HepG2 (cell line): ENCODE results near the gene CBL.

Experiments
- CSRNP1 ChIP-seq: sonication (generic); formaldehyde crosslinking; IDR thresholded peaks from 2 replicates; pipeline ENCODE4 v1.8.1; 2023; ENCODE audit warnings: mild to moderate bottlenecking, missing genetic modification reagents
- CTCF ChIP-seq: sonication (generic); formaldehyde crosslinking; IDR thresholded peaks from 2 replicates; pipeline ENCODE4 v1.5.0; 2020; ENCODE audit warnings: mild to moderate bottlenecking, missing genetic modification reagents, moderate library complexity
- EP300 ChIP-seq, 3 experiments: sonication (generic) in 1 of 3; formaldehyde crosslinking in 1 of 3; IDR thresholded peaks; 2 replicates each; pipeline versions ENCODE4 v1.5.1 to v1.6.1; 2011 to 2020; ENCODE audit warnings: low read depth in 2 of 3, low read length in 2 of 3, borderline replicate concordance in 1 of 3, improper control_type of control experiment in 1 of 3, mild to moderate bottlenecking in 1 of 3, missing genetic modification reagents in 1 of 3, moderate library complexity in 1 of 3
- ETV5 ChIP-seq: IDR thresholded peaks from 2 replicates; pipeline ENCODE4 v1.6.1; 2018; ENCODE audit warnings: missing biosample characterization, missing genetic modification reagents, inconsistent platforms, borderline replicate concordance
- EZH2 ChIP-seq: conservative IDR thresholded peaks from 2 replicates; pipeline ENCODE4 v1.6.1; 2012; ENCODE audit warnings: mild to moderate bottlenecking, low read depth, low read length, moderate library complexity
- HNF1B ChIP-seq: sonication (generic); formaldehyde crosslinking; IDR thresholded peaks from 2 replicates; pipeline ENCODE4 v1.5.1; 2020; ENCODE audit warnings: mild to moderate bottlenecking, moderate library complexity, missing genetic modification reagents
- POLR2A ChIP-seq, 2 experiments: IDR thresholded peaks; 2 replicates each; pipeline ENCODE4 v1.6.1; 2011; ENCODE audit warnings: low read depth in 2 of 2, low read length in 2 of 2, mild to moderate bottlenecking in 1 of 2, moderate library complexity in 1 of 2; ENCODE audit not compliant: insufficient read depth in 1 of 2
- RAD21 ChIP-seq: fragments of 450-650 bp; formaldehyde crosslinking; IDR thresholded peaks from 2 replicates; pipeline ENCODE4 v1.5.0; 2020; ENCODE audit warnings: mild to moderate bottlenecking
- RAD51 ChIP-seq: fragments of 450-650 bp; IDR thresholded peaks from 2 replicates; pipeline ENCODE4 v1.6.1; 2016; ENCODE audit warnings: borderline replicate concordance
- SMAD3 ChIP-seq: sonication (generic); formaldehyde crosslinking; IDR thresholded peaks from 2 replicates; pipeline ENCODE4 v1.4.0; 2020; ENCODE audit warnings: missing genetic modification reagents
- ZNF550 ChIP-seq: sonication (generic); formaldehyde crosslinking; IDR thresholded peaks from 2 replicates; pipeline ENCODE4 v1.4.0; 2020; ENCODE audit warnings: mild to moderate bottlenecking, missing genetic modification reagents, borderline replicate concordance
- TF ChIP-seq, protein P1 (sequence below): IDR thresholded peaks from 2 replicates; pipeline ENCODE4 v1.6.1; 2016; ENCODE audit warnings: low read depth
- TF ChIP-seq, protein P2 (sequence below), 2 experiments: IDR thresholded peaks; 2 replicates each; pipeline ENCODE4 v1.6.1; 2011 to 2012; ENCODE audit warnings: low read length in 2 of 2, borderline replicate concordance in 1 of 2, low read depth in 1 of 2, mild to moderate bottlenecking in 1 of 2, moderate library complexity in 1 of 2

GRCh38 chr11:119290894-119291497, 84.9 kb downstream of the CBL start:
- TF ChIP-seq RAD21 (CRISPR knock-in tag) (no peak), POLR2A (IDR thresholded peaks at IDR 0.05; ENCODE audit: insufficient read depth in 1 of 2, low read depth in 2 of 2, low read length in 2 of 2) (no peak), CTCF (CRISPR knock-in tag) (no peak), SMAD3 (CRISPR knock-in tag) (no peak), ETV5 (no peak), ZNF550 (no peak), EZH2 (no peak), RAD51 (no peak), CSRNP1 (CRISPR knock-in tag) (no peak), HNF1B (CRISPR knock-in tag) (no peak), EP300 (IDR thresholded peaks at IDR 0.05; ENCODE audit: low read depth in 2 of 2, low read length in 2 of 2) (no peak), EP300 (CRISPR knock-in tag; IDR thresholded peaks at IDR 0.05; ENCODE audit: borderline replicate concordance) (no peak)
- TF ChIP-seq, protein P1, sequence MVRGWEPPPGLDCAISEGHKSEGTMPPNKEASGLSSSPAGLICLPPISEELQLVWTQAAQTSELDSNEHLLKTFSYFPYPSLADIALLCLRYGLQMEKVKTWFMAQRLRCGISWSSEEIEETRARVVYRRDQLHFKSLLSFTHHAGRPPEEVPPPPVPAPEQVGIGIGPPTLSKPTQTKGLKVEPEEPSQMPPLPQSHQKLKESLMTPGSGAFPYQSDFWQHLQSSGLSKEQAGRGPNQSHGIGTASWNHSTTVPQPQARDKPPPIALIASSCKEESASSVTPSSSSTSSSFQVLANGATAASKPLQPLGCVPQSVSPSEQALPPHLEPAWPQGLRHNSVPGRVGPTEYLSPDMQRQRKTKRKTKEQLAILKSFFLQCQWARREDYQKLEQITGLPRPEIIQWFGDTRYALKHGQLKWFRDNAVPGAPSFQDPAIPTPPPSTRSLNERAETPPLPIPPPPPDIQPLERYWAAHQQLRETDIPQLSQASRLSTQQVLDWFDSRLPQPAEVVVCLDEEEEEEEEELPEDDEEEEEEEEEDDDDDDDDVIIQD (CRISPR knock-in tag): no peak
- TF ChIP-seq, protein P2, sequence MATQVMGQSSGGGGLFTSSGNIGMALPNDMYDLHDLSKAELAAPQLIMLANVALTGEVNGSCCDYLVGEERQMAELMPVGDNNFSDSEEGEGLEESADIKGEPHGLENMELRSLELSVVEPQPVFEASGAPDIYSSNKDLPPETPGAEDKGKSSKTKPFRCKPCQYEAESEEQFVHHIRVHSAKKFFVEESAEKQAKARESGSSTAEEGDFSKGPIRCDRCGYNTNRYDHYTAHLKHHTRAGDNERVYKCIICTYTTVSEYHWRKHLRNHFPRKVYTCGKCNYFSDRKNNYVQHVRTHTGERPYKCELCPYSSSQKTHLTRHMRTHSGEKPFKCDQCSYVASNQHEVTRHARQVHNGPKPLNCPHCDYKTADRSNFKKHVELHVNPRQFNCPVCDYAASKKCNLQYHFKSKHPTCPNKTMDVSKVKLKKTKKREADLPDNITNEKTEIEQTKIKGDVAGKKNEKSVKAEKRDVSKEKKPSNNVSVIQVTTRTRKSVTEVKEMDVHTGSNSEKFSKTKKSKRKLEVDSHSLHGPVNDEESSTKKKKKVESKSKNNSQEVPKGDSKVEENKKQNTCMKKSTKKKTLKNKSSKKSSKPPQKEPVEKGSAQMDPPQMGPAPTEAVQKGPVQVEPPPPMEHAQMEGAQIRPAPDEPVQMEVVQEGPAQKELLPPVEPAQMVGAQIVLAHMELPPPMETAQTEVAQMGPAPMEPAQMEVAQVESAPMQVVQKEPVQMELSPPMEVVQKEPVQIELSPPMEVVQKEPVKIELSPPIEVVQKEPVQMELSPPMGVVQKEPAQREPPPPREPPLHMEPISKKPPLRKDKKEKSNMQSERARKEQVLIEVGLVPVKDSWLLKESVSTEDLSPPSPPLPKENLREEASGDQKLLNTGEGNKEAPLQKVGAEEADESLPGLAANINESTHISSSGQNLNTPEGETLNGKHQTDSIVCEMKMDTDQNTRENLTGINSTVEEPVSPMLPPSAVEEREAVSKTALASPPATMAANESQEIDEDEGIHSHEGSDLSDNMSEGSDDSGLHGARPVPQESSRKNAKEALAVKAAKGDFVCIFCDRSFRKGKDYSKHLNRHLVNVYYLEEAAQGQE (IDR thresholded peaks at IDR 0.05; ENCODE audit: borderline replicate concordance in 1 of 2, low read depth in 1 of 2, low read length in 2 of 2): no peak
